Right lobe of liver (tissue), 6 donors: ENCODE measurements around the gene CHKA. TPM values are rescaled to one million over a fixed set of nuclear protein-coding genes. Genes with fewer than 3 reads are reported as not detected.

Experiments
- ATAC-seq, 4 donors: fragments of 200-7000 bp; cut with Tn5 transposase; one replicate each; pipeline ENCODE4 v1.9.1; 2020; ENCODE audit warnings: mild to moderate bottlenecking in 4 of 4, moderate library complexity in 4 of 4
- DNase-seq, 3 donors: peaks; one replicate each; pipeline ENCODE4 v3.0.0-alpha.2; 2020
- H3K27ac ChIP-seq, 3 donors: fragments of 200-600 bp; one replicate each; pipeline ENCODE4 v1.8.0; 2022
- H3K27me3 ChIP-seq, 2 donors: fragments of 200-600 bp; one replicate each; pipeline ENCODE4 v1.8.0; 2022
- H3K36me3 ChIP-seq, 4 donors: fragments of 200-600 bp; sonication (generic) in 1 of 4; one replicate each; pipeline versions ENCODE4 v1.5.1 to v1.8.0; 2017 to 2022; ENCODE audit warnings: control low read depth in 1 of 4
- H3K4me1 ChIP-seq, 4 donors: fragments of 200-600 bp; sonication (generic) in 1 of 4; one replicate each; pipeline versions ENCODE4 v1.5.1 to v1.8.0; 2017 to 2022; ENCODE audit warnings: control low read depth in 1 of 4
- H3K4me3 ChIP-seq, 3 donors: fragments of 200-600 bp; one replicate each; pipeline ENCODE4 v1.8.0; 2022
- H3K9me3 ChIP-seq, 4 donors: fragments of 200-600 bp; sonication (generic) in 1 of 4; one replicate each; pipeline versions ENCODE4 v1.5.1 to v1.8.0; 2017 to 2022; ENCODE audit warnings: control low read depth in 1 of 4
- POLR2A ChIP-seq: fragments of 450-650 bp; IDR thresholded peaks from one replicate; pipeline ENCODE4 v1.6.1; 2017; ENCODE audit warnings: antibody characterized with exemption, mild to moderate bottlenecking
- WGBS: methylation state at CpG from one replicate; pipeline ENCODE4 v1.1.6; 2018; ENCODE audit warnings: low coverage, low lambda C conversion rate; ENCODE audit not compliant: insufficient coverage; ENCODE audit errors: missing lambda C conversion rate; 5-methylcytosine and 5-hydroxymethylcytosine counted together
- intact Hi-C, 2 donors: fragments of 100-400 bp; cut with DNase I; formaldehyde crosslinking; loops; one replicate each; pipeline versions ENCODE4 v1.11.2 to v1.14.1; 2022
- total RNA-seq, 6 experiments: library from RNA; depleted of rRNA in 2 of 6; stranded (reverse); fragments of >200 nt in 2 of 6; fragmentation: NEBNext Ultra II Directional in 3 of 6; extraction: Animal tissue kit (Norgen Biotek cat#: 25700) in 3 of 6; gene quantifications; one replicate each; pipeline versions ENCODE4 v1.1.0 to v1.2.4, GENCODE V29; 2016 to 2023
- TF ChIP-seq, protein P1 (sequence below), 4 donors: fragments of 200-600 bp in 3 of 4; fragments of 450-650 bp in 1 of 4; IDR thresholded peaks; one replicate each; pipeline versions ENCODE4 v1.5.1 to v1.8.0; 2016 to 2022; ENCODE audit warnings: antibody characterized with exemption in 4 of 4, mild to moderate bottlenecking in 2 of 4
- donor health status: DM: no; HTN: yes; CAD: no.
- donor health status: DM: no; HTN: no; CAD: no.
- donor health status: DM: no; HTN: no; CAD: no.
- donor health status: DM: no; HTN: yes; CAD: no.
- donor health status: DM: no; HTN: yes; CAD: no.

The CHKA gene
- total RNA-seq, 6 experiments from 2014 or later, result 15.1 to 35.8 (median 28.5) TPM

DNA sequence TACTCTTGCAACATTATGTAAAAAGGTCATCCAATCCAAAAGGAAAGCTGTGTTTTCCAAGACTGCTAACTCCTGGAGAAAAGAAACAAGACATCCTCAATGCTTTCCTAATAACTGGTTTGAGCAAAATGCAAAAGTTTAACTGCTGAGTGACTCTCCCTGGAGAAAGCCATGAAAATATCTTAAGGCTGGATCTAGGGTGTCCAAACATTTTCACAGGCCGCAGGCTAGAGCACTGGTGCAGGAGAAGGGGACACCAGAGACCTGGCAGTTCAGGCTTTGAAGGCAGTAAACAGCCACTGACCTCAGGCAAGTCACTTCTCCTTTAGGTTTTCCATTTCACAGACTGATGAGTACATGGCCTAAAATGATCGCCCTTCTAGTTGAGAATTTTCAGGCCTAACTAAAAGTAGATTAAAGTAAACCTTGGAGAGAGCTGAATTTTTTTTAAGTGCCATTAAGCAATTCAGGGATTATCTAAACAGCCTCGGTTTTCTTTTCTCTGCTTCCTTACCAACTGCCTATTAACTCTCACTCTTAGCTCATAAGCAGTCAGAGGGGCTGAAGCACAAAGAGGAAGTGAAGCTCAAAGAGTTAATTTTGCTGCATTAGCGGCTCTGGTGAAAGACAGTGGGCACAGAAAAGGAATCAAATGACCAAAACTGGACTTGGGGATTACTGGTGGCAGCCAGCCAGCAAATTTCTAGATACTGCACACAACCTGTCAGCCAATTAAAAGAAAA, 2.3 kb downstream of the CHKA start:
- intact Hi-C loops, result no loop called here
- Histone ChIP-seq H3K27me3 (no peaks in the 10 kb centered on the region), H3K9me3 (no peaks in the 10 kb centered on the region), H3K4me1 (peaks cover 0 to 49% (median 22%) of the 10 kb centered on the region in 4 donors), H3K36me3 (no peaks in the 10 kb centered on the region), H3K27ac (peak overlapping the region; percentile 75 to 100 (median 84)), H3K4me3 (peak overlapping the region; percentile 49 to 85 (median 74))
- 4% methylated on average over 4 of the region's 4 CpGs for WGBS
- no peak for ATAC-seq
- TF ChIP-seq POLR2A, result no peak
- TF ChIP-seq, protein P1, sequence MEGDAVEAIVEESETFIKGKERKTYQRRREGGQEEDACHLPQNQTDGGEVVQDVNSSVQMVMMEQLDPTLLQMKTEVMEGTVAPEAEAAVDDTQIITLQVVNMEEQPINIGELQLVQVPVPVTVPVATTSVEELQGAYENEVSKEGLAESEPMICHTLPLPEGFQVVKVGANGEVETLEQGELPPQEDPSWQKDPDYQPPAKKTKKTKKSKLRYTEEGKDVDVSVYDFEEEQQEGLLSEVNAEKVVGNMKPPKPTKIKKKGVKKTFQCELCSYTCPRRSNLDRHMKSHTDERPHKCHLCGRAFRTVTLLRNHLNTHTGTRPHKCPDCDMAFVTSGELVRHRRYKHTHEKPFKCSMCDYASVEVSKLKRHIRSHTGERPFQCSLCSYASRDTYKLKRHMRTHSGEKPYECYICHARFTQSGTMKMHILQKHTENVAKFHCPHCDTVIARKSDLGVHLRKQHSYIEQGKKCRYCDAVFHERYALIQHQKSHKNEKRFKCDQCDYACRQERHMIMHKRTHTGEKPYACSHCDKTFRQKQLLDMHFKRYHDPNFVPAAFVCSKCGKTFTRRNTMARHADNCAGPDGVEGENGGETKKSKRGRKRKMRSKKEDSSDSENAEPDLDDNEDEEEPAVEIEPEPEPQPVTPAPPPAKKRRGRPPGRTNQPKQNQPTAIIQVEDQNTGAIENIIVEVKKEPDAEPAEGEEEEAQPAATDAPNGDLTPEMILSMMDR (IDR thresholded peaks at IDR 0.05), result no peak
- no peak for DNase-seq

DNA sequence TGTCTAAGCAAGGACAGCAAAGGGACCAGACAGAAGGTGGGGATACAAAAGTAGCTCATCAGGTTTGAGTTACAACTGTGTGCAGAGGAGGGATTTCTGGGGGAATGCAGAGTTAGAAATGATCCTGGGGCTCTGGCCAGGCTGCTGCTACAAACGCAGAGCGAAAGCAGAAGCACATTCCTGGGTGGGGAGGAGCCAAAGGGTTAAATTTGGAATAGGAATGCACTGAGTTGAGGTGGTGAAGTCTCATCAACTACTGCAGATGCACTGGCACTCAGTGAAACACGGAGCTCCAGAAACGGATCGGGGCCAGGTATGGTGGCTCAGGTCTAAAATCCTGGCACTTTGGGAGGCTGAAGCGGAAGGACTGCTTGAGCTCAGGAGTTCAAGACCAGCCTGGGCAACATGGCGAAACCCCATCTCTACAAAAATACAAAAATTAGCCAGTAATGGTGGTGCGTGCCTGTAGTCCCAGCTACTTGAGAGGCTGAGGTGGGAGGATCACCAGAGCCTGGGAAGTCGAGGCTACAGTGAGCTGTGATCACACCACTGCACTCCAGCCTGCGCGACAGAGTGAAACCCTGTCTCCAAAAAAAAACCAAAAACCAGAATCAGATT, 3.2 kb downstream of the CHKA start:
- Histone ChIP-seq H3K27ac (peak overlapping the region in 1 of 3 donors; percentile 100), H3K36me3 (no peaks in the 10 kb centered on the region), H3K4me3 (peak overlapping the region in 1 of 3 donors; percentile 85), H3K4me1 (peaks cover 0 to 45% (median 18%) of the 10 kb centered on the region in 4 donors), H3K9me3 (no peaks in the 10 kb centered on the region), H3K27me3 (no peaks in the 10 kb centered on the region)
- 54% methylated on average over 2 of the region's 11 CpGs for WGBS
- TF ChIP-seq, protein P1 (IDR thresholded peaks at IDR 0.05), result no peak
- DNase-seq (no peak), ATAC-seq (no peak)
- intact Hi-C loops, result no loop called here

DNA sequence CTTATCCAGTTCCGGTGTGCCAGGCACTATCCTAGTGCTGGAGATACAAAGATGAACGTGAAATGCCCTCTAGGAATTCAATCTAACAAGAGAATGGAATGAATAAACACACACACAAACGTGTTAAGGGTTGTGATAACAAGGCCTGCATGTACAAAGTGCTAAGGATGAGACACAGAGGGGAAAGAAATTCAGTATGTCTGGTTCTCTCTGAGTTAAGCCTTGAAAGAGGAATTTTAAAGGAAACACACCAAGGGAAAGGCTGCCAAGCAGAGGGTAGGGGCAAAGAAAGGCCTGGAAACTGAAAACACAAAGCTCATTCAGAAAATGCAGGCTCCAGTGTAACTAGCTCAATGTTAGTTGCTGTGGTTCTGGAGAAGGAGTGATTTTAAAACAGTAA, 4.2 kb downstream of the CHKA start:
- Histone ChIP-seq H3K27ac (peak overlapping the region in 1 of 3 donors; percentile 3), H3K4me3 (no peak overlapping the region), H3K27me3 (no peaks in the 10 kb centered on the region), H3K9me3 (no peaks in the 10 kb centered on the region), H3K36me3 (no peaks in the 10 kb centered on the region), H3K4me1 (peaks cover 0 to 37% (median 13%) of the 10 kb centered on the region in 4 donors)
- WGBS, result 28% methylated on average over 3 of the region's 3 CpGs
- DNase-seq, result no peak
- no peak for TF ChIP-seq POLR2A
- no peak for ATAC-seq
- intact Hi-C loops, result no loop called here

DNA sequence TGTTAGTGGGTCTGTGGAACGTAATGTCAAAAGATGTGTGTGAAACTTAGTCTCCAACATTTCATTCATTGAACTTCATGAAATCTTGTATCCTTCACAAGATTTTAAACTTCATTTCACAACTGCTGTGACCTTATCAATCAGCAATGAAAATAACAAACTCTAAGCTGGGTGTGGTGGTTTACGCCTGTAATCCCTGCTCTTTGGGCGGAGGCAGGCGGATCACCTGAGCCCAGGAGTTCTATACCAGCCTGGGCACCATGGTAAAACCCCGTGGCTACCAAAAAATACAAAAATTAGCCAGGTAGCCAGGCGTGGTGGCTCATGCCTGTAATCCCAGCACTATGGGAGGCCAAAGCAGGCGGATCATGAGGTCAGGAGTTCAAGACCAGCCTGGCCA, 5.1 kb downstream of the CHKA start:
- H3K4me1 ChIP-seq, result peaks cover 0 to 34% (median 10%) of the 10 kb centered on the region in 4 donors
- no peak for ATAC-seq

More for the DNA sequence above, 5.1 kb downstream of the CHKA start:
- H3K36me3 ChIP-seq, result no peaks in the 10 kb centered on the region
- 75% methylated on average over 6 of the region's 7 CpGs for WGBS
- no peak for DNase-seq
- H3K9me3 ChIP-seq, result no peaks in the 10 kb centered on the region
- H3K27ac ChIP-seq, result no peak overlapping the region
- H3K4me3 ChIP-seq, result no peak overlapping the region
- intact Hi-C loops, result no loop called here
- no peaks in the 10 kb centered on the region for H3K27me3 ChIP-seq
- TF ChIP-seq, protein P1 (IDR thresholded peaks at IDR 0.05), result no peak
- no peak for TF ChIP-seq POLR2A
